HepG2 (cell line): Measurements from ENCODE around the gene THEMIS.

Experiments
- EP300 ChIP-seq, 3 experiments: sonication (generic) in 1 of 3; formaldehyde crosslinking in 1 of 3; IDR thresholded peaks; 2 replicates each; pipeline versions ENCODE4 v1.5.1 to v1.6.1; 2011 to 2020; ENCODE audit warnings: low read depth in 2 of 3, low read length in 2 of 3, borderline replicate concordance in 1 of 3, improper control_type of control experiment in 1 of 3, mild to moderate bottlenecking in 1 of 3, missing genetic modification reagents in 1 of 3, moderate library complexity in 1 of 3
- EZH2 ChIP-seq: conservative IDR thresholded peaks from 2 replicates; pipeline ENCODE4 v1.6.1; 2012; ENCODE audit warnings: mild to moderate bottlenecking, low read depth, low read length, moderate library complexity

- TF ChIP-seq EP300 (IDR thresholded peaks at IDR 0.05; ENCODE audit: low read depth in 2 of 2, low read length in 2 of 2) (no peak), EP300 (CRISPR knock-in tag; IDR thresholded peaks at IDR 0.05; ENCODE audit: borderline replicate concordance) (no peak), EZH2 (no peak)
Measured at GRCh38 chr6:127691146-127691545, 209.7 kb downstream of the THEMIS start.
